ENCODE data around the gene TK2.
"Not testable (repeated sequence)": the region's sequence is repeated elsewhere in the genome, so short reads cannot be mapped to it uniquely, and the experiment has no call there.

Gene TK2

GRCh38 chr16:66466636-66467035, 83.3 kb downstream of the TK2 start:
- DNase-seq (ENCODE audit: low spot score), result not testable (repeated sequence)

- not testable (repeated sequence) for DNase-seq (ENCODE audit: low spot score)
Observed at GRCh38 chr16:66465946-66466345, 84.0 kb downstream of the TK2 start.

GRCh38 chr16:66462912-66463311, 87.0 kb downstream of the TK2 start:
- DNase-seq (ENCODE audit: low spot score), result no peak

- DNase-seq (ENCODE audit: low spot score), result no peak
Observed at GRCh38 chr16:66460703-66461102, 89.2 kb downstream of the TK2 start.

- DNase-seq (ENCODE audit: low spot score), result no peak
Observed at GRCh38 chr16:66459878-66460277, 90.0 kb downstream of the TK2 start.

GRCh38 chr16:66458853-66459252, 91.1 kb downstream of the TK2 start:
- DNase-seq (ENCODE audit: low spot score), result no peak

- DNase-seq (ENCODE audit: low spot score), result no peak
Observed at GRCh38 chr16:66458292-66458691, 91.6 kb downstream of the TK2 start.
